GM19193 (cell line): ENCODE measurements around the gene SMDT1.

Experiments
- POLR2A ChIP-seq: IDR thresholded peaks from 4 replicates; pipeline ENCODE4 v1.6.1; 2011; ENCODE audit not compliant: insufficient read depth, insufficient read length; ENCODE audit errors: extremely low read depth

The SMDT1 gene

DNA sequence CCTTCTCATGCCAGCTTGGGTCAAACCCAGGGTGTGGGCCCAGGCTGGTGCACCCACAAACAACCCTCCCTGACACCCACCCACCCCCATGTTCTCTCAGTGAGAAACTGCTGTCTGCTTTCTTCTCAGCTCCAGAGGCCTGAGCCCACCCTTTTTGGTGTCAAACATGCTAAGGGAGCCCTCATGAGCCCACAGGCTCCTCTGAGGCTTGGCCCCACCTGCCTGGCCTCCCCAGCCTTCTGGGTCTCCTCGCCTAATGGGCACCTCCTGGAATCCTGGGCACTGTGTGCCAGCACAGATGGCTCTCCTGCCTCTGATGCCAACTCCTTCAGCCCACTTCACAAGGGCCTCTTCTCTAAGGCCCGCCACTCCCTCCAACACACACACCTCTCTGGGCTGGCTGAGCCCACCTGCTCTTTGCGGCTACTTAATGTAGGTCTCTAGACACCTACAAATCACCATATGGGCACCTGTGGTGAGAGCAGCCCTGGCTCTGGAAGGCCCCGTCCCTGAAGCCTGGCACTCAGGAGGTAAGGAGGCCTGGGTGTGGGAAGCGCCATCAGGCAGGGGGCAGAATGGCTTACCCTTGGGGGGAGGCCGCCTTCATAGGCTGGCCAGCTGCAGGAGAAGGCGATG, 13.3 kb upstream of the SMDT1 start:
- TF ChIP-seq POLR2A: no peak

DNA sequence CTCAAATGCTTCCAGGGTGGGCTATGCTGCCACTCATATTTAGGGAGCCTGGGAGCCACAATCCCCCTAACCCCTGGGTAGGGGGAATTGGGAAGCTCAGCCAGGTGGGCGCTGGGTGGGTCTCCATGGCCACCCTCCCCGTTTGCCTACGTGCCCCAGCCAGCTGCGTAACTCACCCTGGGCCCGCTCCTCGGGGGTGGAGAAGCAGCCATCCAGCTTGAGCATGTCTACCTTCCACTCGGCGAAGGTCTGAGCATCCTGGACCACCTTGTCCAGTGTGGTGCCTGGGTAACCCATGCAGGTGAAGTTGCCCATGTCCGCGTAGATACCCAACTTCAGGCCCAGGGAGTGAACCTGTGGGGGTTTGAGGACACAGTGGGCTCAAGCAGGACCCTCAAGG, 12.6 kb upstream of the SMDT1 start:
- TF ChIP-seq POLR2A: no peak

DNA sequence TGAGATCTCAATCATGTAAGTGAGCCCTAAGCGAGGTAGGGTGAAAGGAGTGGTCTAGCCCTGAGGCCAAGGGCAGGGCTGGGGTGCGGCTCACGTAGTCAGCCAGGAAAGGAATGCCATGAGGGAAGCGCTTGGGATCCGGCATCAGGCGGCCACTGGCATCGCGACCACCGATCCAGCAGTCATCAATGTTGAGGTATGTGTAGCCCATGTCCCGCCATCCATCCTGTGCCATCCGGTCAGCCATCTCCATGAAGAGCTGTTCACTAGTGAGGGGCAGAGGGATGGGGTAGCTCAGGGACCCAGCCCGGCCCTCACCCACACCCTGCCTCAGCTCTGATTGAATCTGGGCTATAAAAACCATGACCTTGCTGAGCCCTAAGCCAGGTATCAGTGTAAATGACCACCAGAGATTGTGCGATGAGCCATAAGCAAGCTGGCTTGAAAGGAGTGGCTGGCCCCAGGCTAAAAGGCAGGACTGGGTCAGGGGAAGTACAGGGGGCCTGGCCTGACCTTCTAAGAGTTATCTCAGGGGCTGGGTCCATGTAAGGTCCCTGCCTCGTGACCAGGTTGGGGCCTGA, 11.7 kb upstream of the SMDT1 start:
- TF ChIP-seq POLR2A: no peak

DNA sequence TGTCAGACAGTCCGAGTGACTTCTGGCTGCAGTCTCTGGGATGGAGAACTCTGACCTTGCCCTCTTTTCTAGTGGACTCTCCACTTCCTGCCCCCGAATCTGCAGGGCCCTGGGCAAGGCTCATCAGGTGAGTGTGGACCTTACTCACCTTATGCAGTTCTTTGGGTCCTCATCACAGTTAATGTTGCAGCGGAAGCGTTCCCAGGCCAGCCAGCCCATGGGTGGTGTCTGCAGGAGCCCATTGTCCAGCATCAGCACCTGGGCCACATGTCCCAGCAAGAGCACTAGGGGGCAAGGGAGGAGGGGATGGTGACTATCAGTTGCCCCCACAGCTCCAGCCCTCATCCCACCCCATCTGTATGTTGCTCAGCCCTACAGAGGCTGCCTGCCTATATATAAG, 11.2 kb upstream of the SMDT1 start:
- no peak for TF ChIP-seq POLR2A

DNA sequence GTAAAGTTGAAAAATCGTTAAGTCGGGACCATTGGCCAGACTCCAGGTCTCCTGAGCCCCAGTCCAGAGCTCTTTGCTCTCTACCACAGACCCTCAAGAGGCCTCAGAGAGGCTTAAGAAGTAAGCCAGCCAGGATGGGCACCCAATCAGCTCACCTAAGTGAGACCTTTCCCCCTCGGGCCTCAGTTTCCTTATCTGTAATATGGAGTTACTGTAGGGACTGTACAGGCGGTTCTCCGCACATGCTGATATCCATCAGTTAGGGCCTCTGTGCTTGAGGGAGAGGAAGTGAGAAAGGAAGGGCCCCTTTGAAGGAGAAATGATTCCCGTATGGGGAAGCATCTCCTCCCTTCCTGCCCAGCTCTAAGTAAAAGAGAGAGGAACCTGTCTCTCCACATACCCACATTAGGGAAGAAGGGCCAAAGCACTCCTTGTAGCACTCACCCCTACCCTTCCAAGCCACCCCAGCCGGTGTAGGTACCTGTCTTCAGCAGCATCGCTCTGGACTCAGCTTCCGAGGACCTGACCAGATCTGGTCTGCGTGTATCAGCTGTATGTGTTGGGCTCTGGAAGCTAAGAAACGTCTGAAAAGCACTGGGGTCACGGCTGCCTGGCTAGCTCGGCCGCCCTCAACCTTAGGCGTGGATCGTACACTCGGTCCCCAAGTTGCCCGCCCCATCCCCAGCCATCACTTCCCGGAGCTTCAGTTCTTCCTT, 9.5 kb upstream of the SMDT1 start:
- TF ChIP-seq POLR2A: no peak

DNA sequence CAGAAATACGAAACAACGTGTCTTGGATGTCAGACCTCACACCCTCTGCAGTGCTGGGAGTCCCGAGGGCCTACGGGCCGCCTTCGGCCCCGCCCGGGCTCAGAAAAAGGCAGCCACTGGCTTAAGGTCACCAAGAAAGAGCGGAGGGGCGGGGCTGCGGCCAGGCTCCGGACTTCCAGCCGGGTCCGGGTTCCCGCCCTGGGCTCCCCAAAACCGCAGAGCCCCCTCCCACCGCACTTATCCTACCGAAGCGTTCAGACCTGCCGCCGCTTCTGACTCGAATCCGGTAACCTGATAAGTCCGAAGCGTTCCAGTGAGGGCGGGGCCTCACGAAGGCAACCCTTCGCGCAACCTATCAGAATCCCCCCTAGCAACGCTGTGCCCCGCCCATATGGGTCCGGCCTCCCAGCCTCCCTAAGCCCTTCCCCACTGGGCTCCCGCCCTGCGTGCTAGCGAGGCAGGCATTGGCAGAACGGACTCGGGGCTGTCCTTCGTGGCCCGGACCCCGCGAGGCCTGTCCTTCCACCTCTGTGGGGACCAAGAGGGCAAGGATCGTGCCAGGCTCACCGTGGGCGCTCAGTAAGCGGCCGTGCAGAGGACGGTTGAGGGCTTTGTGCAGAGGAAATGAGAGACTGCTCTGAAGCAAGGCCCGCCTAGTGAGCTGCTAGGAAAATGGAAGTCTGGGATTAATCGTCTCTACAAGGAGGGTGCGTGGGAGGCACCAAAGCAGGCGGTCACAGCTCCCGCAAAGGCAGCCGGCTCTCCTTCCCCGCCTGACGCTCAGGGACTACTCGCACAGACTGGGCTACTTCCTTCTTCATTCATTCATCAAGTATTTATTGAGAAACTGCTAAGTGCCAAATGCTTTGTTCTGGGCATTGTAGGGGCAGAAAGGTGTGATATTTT, 8.7 kb upstream of the SMDT1 start, which contains the start of gene NAGA:
TSS of gene NAGA (minus strand) at position 296 of the 906 bp plus-strand sequence. CDS start 515 bp downstream, outside the sequence.
- TF ChIP-seq POLR2A: peak; percentile 80

DNA sequence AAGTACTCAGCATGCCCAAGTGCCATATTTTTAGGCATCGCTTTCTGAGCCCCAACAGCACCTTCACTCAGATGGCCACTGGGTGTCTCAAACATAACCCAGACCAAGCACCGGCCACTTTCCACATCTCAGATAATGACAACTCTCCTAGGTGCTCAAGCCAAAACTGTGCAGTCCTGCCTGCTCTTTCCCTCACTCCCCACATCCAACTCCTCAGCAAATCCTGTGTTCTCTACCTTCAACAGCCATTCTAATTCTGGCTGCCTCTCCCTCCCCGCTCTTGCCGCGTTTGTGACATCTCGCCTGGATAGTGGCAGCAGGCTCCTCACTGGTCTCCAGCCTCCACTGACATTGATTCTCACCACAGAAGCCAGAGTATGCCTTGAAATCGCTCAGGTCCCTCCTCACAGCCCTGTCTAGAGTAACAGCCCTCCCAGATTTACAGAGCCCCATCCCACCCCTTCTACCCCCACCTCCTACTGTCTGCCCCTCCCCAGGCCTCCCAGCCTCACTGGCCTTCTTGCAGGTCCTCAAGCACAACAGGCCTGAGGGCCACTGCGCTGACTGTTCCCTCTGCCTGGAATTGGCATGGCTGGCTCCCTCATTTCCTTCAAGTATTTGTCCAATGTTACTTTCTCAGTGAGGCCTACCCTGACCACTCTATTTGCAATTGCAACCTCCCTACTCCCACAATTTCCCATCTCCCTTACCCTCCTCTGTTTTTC, 6.7 kb upstream of the SMDT1 start:
- no peak for TF ChIP-seq POLR2A

DNA sequence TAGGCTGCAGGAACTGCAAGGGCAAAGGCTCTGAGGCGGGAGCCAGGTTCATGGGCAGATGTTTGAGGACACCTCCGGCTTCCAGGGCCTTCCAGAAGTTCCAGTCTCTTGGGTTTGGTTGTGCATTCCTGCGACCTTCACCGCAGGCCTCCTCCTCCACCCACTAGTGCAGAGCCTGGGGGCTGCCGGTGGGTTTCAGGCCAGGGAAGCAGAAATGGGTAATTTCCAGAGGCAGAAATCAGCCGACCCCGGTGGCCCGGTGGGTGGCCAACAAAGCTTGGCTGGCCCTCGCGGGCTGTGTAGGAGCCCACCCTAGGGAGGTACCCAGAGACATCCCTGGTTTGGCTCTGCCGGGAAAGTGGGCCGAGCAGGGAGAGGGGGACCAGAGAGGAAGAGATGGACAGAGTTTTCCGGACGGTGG, 5.9 kb upstream of the SMDT1 start:
- TF ChIP-seq POLR2A: no peak

DNA sequence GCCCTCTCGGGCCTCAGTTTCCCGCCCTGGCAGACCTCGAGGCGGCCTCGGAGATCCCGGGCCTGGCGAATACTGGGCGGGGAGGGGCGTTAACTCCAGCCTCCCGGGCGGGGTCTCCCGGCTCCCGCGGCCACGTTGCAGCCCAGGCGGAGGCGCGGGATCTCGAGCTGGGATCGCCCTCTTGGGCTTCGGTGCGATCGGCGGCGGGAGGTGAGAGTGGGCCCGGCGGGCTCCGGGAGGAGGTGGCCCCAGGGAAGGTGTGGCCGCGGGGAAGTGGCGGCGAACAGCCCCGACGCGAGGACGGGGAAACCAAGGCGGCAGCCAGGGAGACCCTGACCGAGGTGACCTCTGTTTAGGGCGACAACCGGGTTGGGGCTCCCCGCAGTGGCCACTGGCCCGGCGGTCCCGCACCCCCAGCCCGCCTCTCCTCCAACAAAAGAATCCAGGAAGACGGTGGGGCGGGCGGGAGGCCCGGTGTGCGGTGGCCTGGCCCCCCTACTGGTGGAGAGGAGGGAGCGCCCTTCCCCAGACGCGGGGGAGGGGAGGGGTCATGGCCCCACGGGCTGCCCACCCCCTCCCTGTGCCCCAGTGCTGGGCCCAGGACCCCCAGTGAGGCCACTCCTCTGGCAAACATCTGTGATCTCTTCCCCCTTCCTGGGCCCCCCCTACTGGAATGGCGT, 5.2 kb upstream of the SMDT1 start, which contains the start of gene PHETA2:
TSS of gene PHETA2 (plus strand) at position 117 of the 680 bp plus-strand sequence. CDS start 3,046 bp downstream, outside the sequence.
- TF ChIP-seq POLR2A: peak; percentile 35

DNA sequence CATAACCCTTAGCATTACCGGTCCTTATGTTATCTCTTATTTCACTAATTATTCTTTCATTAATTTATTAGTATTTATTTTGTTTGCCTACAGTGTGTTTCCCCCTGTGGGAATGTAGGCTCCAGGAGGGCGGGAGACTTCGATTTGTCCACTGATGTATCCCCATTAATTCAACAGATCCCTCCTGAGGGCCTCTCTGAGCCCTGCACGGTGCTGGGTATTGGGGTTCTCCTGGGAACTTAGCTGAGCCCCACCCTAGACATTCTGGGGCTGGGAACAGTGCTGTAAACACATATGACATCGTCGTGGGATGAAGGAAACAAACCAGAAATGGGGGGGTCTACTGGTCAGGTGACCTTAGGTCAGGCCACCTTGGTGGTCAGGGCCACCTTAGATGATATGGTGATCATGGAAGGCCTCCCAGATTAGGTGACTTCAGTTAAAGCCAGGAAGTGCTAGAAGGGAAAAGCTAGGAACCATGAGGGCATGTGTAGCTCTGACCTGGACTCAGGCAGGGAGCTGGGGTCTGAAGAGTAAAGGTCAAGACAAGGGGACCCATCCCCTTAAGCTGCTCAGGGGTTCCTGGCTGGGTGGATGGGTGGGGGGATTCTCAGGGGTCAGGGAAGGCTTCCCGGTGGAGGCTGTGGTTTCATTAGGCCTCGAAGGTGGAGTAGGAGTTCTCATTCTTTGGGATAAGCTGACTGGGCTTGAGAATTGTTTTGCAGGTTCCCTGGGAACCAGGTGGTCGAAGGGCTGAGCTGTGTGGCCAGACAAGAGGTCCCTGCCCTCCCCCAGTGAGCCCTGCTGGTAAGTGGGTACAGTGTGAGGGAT, 4.4 kb upstream of the SMDT1 start:
- no peak for TF ChIP-seq POLR2A

DNA sequence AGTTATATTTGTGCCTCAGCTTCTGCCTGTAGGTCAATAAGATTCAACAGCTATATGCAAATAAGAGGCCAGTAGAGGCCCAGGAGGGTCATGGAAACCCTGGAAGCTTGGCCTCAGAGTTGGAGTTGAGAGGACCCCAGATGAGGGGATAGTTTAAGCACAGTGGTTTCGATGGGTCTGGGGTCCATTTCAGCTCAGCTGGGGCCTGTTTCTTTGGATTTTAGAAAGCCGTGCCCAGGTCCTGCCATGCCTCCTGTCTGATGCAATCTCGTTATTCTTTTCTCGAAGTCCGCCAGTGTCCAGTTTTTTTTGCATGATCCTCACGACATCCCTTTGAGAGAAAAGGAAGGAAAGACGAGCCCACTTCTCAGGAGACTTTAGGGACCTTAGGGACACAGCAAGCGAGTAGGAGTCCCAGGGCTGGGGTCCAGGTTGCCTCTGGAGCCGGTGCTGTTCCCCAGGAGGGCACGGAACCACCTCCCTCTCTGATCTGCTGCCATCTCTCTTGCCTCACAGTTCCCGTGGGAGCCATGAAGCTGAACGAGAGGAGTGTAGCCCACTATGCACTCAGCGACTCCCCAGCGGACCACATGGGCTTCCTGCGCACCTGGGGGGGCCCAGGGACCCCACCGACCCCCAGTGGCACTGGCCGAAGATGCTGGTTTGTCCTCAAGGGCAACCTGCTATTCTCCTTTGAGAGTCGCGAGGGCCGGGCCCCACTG, 2.6 kb upstream of the SMDT1 start:
- TF ChIP-seq POLR2A: no peak

DNA sequence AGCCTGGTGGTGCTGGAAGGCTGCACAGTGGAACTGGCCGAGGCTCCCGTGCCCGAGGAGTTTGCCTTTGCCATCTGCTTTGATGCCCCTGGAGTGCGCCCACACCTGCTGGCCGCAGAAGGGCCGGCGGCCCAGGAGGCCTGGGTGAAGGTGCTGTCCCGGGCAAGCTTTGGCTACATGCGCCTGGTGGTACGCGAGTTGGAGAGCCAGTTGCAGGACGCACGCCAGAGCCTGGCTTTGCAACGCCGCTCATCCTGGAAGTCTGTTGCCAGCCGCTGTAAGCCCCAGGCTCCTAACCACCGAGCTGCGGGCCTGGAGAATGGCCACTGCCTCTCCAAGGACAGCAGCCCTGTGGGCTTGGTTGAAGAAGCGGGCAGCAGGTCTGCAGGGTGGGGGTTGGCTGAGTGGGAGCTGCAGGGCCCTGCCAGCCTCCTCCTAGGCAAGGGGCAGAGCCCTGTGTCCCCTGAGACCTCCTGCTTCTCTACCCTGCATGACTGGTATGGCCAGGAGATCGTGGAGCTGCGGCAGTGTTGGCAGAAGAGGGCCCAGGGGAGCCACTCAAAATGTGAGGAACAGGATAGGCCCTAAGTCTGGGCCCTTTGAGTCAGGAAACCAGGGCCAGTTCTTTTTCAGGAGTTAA, 1.9 kb upstream of the SMDT1 start:
- TF ChIP-seq POLR2A: no peak
